Stimulated activated CD4-positive, alpha-beta T cell treated with anti-CD3 and anti-CD28 coated beads, Interleukin-12 subunit alpha, Interleukin-12 subunit beta, amount 100 ng/mL, for 48 hours (primary cell): ENCODE data around the gene EDA2R.

Source experiments
- DNase-seq, 3 donors: peaks; one replicate each; pipeline ENCODE4 v3.0.0-alpha.2; 2020; ENCODE audit warnings: low read depth in 2 of 3, low spot score in 1 of 3

The EDA2R gene

DNA sequence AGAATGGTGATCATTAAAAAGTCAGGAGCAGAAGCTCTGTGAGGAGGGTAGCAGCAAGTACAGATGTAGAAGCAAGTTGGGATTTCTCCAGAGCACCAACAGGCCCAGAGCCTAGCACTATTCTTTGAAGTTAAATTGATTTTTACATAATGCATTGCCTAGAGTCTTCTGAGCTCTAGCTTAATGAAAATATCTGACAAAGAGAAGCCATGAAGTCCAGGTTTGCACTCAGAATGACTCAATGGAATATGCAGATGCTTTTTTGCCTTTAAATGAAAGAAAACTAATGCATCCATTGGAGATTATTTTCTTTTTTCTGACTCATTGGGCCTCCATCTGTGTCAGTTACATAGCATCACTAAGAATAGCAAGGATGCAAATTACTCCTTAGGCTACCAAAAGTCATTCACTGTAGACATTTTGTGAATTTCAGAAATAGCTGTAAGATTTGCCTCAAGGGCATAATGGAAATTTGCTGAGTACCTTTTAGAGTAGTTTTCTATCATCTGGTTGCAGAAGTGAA is 91.0 kb downstream of the EDA2R start:
- DNase-seq = no peak
